Astrocyte of the hippocampus (primary cell): ENCODE data around the gene TJP2.
"Not testable (repeated sequence)": the region's sequence is repeated elsewhere in the genome, so short reads cannot be mapped to it uniquely, and the experiment has no call there.

Experiments
- DNase-seq: peaks from one replicate; pipeline ENCODE4 v3.0.0; 2011; ENCODE audit warnings: low read depth, low spot score

The TJP2 gene

DNA sequence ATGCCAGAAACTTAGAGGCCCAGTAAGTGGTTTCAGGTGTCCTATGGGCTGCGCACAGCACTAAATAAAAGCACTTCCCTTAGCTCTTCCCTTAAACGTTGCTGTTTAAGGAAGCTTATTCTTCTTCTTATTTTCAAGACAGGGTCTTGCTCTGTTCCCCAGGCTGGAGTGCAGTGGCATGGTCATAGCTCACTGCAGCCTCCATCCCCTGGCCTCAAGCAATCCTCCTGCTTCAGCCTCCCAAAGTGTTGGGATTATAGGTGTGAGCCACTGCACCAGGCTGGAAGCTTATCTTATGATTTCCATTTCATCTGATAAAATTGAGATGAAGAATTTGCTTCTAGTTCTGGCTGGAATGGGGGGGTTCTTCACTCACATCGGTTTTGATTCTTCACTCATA lies 15.6 kb upstream of the TJP2 start:
- no peak for DNase-seq

DNA sequence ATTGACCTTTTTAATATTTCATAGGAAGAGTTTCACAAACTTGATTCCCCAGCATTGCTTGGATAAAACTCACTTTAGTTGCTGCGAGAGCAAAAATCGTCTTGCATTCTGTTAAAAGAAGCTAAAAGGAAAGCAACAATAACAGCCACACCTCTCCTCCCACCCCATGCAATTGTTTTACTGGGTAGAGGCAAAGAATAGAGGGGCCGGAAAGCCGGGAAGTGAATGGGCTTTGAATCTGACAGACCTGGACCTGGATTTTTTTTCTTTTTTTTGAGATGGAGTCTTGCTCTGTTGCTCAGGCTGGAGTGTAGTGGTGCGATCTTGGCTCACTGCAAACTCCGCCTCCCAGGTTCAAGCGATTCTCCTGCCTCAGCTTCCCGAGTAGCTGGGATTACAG lies 9.5 kb upstream of the TJP2 start:
- not testable (repeated sequence) for DNase-seq

DNA sequence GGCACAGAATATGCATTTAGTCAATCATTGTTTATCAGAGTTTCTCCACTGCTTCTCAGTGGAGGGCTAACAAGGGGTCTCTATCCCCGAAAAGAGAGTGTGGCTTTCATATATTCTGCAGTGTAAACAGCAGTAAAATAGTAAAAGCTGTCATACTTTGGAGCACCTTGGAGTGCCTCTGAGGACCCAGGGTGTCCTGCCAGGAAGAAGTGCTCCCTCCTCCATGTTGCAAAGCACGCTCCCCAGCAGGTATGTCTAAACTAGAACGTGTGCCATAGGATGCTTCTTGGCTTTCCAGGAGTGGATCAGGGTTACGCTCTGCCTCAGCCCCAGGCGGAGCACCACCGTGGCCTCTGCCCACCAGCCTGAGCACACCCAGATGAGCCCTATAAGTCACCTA lies 8.5 kb upstream of the TJP2 start:
- no peak for DNase-seq

DNA sequence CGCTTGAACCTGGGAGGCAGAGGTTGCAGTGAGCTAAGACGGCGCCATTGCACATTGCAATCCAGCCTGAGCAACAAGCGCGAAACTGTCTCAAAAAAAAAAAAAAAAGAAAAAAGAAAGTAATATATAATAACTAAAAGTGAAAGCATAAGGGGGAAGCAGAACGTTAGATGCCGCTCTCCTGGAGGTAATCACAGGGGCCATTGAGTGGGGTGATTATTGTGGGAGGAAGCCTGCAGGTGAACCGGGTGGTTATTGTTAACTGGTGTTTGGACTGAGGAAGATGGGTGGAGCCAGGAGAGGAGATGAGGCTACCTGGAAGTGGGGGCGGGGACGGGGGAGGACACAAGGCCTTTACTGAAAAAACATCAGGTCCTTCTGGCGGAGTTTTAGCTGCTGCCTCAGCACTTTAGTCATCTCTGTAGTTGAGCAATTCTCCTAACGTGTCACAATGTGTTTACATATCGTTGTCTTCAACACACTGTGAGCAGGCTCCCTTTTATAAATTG lies 5.3 kb upstream of the TJP2 start:
- DNase-seq, result no peak

DNA sequence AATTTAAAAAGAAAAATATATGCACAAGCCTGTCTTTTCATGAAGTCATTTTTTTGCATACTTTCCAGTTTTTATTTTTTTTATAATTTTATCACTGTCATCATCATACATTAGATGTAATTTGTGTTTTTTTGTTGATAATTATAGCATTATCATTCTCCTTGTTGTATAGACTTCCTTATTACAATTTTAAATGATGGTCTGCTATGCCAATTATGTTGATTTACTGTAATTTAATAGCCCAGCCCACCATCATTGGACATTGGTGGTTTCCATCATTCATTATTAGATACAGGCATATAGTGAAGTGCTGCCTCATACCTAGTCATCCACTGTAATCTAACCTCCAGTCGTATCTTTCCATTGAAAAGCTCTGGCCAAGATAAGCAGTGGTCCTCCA lies 3.8 kb upstream of the TJP2 start:
- DNase-seq, result no peak

DNA sequence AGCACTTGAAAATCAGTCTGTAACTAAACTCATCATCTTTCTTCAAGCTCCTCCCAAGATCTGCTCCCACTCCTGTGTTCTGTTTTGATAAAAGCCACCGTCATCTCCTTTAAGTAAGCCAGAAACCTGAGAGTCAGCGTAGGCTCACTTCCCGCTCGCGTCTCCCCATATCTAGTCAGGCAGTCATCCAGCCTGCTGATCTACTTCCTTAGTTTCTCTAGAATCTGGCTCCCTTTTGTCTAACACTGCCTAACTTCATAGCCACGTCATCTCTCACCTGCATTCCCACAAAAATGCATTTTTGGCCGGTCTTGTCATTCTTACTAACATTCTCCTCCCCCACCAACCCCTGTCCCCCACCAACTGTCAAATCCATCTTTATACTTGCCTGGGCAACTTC lies 3.0 kb upstream of the TJP2 start:
- no peak for DNase-seq

DNA sequence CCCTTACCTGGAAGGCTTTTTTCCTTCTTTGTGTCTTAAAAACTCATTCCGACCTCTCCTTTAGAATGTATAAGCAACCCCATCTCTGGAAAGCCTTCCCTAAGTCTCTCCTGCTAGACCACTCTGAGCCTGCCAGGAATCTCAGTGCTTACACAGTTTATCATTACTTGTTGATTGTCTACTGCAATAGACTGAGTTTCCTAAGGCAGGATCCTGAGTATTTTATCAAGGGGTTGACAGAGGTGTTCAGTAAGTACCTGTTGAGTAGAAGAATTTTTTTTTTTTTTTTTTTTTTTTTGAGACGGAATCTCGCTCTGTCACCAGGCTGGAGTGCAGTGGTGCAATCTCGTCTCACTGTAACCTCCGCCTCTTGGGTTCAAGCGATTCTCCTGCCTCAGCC lies 2.6 kb upstream of the TJP2 start:
- DNase-seq, result no peak

DNA sequence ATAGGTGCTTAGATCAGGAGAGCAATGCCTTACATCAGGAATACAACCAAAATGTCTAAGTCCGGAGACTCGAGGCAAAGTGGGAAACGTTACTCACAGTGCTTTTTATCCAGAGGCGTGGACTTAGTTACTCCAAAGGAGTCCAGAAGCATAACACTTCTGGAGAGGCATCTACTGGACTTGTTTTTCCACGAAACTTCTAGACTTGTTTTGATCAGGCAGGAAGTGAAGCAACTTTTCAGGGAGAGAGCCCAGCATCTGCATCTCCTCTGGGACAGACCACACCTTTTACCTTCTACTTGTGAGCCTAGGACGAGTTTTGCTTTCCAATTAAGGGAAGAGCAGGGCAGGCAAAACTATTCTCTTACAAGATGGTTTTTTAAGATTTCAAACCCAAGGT lies 1.2 kb upstream of the TJP2 start:
- DNase-seq, result no peak

DNA sequence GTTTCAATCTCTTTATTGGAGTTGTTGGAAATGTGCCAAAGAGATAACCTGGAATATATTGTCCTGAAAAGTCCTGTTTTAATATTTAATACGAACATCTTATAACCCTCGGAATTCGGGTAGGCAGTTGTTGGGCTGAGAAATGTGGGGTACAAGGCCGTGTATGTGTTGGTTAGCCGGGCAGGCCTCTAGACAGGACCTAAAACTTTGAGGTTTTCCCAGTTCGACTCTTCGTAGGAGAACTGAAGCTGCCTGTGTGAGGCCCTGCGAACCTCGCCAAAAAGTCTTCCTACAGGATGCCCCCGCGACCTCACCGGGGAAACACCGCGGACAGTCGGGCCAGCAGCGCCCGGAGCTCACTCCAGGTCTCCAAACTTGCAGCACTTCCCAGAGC lies 583 bp upstream of the TJP2 start:
- no peak for DNase-seq

DNA sequence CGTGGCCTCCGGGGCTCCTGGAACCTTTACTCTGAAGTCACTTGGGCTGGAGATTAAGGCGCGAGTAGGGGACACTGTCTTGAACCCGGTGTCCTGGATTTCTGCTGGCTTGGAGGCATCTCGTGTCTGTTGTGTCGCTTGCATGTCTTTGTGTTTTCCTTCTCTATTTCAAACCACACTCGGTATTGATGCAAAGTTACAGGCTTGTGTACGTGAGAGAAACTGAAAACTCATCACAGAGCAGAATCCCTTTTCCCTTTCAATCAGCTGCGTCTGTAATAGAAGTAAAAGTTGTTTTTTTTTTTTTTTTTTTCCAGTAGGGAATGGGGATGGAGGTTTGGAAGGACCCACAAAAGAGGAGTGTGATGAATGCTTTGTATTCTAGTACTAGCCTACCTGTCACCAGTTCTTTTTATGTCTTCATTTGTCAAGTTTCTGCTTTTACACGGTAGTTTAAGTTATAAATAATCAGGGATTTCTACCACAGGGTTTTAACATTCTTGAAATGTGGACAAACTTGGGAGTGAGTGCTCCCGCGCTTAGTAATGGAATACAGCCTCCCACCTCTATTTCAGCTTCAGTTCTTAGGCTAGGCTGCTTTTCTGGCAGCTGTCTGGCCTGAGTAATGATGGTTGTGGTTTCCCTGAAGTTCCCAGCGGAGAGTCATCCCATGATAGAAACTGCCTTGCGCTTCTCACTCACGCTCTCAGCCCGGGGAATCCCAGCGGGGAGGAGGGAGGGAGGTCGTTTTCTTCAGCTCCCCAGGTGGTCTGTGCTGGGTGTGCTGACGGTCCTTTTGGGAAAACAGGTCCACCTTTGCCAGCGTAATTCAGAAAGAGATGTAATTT lies 763 bp downstream of the TJP2 start:
- peak; percentile 95 for DNase-seq

DNA sequence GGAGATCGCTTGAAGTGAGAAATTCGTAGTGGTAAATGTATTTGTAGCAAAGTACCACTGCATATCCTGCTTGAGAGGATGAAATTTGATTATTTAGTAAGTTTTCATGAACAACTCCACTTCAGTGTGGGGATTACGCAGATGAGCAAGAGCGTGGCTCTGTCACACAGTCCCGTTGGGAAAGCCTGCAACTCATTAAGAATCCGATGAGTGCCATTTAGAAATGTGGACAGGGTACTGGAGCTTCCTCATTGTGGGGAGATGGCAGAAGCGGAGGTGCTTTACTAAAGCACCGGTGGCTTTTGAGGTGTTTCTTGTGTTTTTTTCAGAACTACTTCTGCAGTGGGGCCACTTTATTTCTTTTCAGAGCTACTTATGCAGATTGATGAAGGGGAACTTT lies 1.4 kb downstream of the TJP2 start:
- DNase-seq, result no peak

DNA sequence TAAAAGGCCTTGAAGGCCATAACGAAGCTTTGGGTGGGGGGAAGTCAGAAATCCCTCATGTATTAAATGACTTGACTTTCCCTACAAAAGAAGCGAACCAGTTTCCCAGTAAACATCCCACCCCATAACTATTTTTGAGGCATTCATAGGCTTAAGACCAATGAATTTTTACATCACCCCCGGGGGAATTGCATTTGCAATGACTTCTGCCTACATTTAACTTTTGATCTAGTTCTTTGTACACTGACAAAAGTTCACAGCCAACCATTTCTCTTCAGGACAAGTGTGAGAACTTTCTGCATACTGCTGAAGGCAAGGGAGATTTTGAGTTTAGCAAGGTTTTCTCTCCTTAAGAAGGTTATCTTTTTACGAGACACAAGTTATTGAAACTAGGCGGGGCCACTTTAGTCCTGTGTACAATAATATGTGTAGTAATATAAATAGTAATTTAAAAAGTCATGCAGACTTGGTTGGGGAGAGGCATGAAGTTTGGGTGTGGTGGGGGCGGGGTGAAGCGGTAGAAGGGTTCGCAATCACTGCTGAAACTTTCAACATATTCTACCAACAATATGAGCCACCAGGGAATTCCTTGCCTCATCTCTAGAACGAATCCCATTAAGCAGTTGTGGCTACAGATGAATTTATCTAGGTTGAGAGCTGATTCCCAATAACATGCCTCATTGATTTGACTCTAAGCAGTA lies 2.5 kb downstream of the TJP2 start:
- no peak for DNase-seq

DNA sequence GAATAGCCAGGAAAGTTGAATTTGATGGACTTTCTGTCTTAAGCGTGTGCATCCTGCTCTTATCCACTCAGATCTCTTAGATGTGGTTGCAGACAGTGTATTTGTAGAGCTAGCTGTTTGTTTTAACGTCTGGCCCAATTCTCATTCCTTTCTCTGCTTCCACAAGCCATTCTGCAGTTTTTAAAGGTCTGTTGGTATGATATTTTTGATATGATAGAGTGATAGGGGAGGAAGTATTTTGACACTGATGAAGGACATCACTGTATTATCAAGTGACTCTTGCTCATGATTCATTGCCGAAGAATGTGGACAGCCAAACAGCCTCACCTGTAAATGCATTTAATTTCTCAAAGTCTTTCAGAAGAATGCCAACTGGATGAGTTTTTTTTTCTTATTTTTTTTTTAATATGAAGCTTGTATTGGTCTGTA lies 4.5 kb downstream of the TJP2 start:
- peak; percentile 45 for DNase-seq

DNA sequence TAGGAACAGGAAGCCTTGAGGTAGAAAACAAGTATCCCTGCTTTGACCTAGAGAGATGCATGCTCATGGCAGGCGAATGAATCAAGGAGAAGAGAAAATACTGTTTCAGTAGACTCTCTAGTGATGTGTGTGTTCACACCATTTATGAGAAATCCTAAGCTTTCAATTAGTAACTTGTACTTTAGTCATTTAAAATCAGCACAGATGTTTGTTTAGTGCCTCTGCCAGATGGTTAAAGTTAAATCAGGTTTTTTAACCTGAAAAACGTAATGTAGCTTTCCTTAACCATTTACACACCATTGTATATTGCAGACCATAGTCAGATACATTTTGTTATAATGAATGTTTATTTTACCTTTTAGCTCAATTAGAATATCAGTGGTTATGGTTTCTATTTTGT lies 5.0 kb downstream of the TJP2 start:
- DNase-seq, result no peak

DNA sequence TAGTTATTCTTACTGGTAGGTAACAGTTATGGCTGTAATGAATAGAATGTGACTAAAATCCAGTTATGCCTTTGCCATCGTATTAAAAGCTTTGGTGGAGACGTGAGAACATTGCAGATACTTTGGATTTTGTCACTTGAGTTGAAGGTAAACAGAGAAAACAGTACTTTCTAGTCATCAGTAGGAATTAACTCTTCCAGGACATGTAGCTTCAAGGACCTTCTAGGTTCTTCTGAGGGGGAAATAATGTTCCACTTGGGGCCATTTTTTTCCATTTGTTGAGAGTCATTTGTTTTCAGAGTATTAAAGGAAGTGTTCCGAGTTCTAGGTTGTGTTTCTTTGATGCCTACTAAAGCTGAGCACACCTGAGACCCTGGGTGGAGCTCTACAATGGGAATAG lies 6.1 kb downstream of the TJP2 start:
- no peak for DNase-seq

DNA sequence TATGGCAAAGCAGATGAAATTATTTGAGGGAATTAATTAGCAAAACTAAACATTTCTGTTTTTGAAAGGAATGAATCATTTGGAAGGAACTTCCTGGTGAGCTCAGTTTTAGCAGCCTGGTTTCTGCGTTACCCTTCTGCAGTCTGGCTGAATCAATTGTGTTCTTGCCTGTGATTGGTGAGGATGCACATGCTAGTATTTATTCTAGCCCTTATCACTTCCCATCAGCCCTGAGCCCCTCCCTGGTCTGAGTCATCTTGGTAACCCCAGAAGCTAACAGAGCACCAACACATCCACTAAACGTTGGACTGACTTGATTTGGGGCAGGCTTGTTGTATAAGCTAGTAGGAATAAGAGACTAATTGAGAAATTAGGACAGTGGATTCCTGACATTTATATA lies 6.6 kb downstream of the TJP2 start:
- DNase-seq, result peak; percentile 88

DNA sequence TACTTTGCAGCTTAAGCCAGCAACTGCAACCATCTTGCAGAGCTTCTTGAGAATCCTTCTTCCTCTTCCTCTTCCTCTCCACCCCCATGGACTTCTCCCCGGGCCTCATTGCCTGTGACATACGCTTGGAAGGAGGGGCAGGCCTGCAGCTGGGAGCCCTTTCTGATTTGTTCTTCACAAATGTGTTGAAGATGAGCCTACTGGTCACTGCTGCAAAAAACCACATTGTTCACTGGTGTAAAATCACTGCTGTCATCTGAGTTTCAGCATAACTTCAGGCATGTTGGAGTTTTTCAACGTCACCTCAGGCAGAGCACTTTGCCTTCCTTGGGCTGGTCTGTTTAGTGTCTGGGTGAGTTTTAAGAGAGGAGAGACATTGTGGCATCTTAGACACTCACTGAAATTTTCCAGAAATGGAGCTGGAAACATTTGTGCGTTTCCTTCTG lies 7.9 kb downstream of the TJP2 start:
- no peak for DNase-seq

DNA sequence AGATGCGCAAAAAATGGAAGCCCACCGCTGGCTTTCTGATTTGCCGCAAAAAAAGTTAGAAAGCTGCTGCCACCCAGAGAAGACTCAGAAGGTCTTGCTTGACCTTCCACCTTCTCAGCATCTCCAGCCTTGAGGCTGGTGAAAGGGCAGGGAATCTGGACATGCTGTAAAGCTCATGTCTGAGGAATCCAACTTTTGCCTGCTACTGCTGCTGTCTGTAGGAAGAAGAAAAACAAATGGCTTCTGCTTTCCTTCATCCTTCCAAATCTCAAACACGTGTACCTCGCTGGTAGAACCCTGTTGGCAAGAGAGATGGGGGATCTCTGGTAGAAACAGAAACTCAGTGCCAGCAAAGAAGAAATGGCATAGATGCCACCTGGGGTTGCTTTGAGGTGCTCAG lies 10.2 kb downstream of the TJP2 start:
- DNase-seq, result no peak

DNA sequence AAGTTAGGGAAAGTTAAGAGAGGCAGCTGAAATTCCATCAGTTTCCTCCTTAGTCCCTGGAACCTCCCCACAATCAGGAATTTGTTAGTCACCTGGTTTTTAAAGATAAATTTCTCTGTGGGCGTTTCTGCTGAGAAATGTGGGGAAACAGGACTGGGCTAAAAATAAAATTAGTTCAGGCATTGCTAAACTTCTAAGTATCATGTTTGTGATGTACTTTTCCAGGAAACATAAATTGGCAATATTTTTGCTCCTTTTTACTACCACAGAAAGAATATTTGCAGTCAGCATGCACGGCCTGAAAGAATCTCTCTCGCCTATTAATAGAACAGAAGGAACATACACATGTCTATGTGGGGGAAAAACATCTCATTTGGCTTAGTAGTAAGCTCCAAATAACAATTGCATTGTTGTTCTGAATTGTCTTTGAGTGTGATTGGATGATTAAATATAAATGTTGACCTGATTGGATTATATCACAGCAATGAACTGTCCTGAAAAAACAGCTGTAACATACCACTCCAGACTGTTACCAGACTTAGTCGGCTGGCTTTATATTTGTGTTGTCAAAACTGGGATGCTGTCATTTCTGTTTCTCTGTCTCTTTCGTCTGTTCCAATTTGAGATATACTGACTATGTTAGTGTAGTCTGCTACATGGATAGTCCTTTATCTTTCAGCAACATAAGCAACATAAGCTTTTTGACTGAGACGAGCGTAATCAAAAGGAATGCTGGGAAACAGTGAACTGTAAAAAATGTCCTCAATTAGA lies 12.9 kb downstream of the TJP2 start:
- peak; percentile 33 for DNase-seq

DNA sequence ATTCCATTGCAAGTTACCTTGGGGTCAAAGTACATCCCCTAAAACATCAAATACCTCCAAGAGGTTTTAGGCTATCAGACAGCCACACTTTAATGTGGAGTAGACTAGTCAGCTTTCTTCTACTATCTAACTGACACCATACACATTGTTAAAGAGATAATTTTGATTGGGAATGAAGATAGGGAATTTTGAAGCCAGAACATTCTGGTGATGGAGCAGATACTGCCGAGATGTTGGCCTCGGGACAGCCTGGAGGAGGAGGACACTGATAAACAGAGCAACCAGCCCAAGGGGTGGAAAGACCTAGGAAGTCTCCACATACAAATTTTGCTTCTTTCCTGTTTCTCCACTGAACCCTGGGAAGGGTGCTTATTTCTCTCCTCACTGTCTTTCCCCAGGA lies 14.9 kb downstream of the TJP2 start:
- DNase-seq, result no peak

DNA sequence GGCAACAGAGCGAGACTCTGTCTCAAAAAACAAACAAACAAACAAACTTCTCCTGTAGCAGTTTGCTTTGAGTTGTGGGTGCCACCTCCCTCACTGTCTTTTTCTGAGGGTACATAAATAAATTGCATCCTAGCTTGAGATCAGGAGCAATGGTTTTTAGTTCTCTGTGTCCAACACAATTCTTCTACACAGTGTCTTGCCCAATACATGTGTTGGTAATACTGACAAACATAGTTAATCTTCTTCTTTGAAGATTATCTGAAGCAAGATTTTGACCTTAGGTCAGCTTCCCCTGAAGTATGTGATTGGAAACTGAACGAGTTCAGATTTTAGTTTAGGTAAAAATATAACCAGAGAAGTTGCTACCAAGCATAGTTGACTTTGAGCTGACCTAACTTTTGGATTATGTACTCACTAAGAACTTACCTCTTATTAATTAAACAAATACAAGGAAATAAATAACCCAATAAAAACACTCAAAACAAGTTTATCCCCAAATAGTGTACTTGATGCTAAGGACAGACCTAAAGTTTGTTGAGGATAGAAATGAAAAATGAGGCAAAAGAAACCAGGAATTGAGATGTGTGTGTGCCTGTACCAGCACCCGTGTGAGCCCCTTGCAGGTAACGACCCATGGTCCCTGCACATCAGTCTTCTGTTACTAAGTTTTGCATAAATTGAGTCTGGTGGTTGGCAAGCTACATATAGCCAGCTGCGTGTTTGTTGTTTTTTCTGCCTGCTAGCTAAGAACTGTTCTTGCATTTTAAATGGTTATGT lies 16.2 kb downstream of the TJP2 start:
- DNase-seq, result no peak

DNA sequence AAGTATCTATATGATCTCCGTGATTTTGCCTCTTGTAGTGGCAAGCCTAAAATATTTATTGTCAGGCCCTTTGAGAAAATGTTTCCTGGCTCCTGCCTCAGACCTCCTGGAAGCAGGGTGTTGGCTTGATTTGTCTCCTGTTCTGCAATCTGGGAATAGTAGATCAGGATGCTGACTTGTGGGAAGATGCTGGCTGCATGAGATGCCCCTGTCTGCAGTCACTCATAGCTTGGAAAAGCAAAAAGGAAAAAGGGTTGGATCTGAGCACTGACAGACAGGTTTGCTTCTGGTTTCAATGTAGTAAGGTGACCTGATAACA lies 16.7 kb downstream of the TJP2 start:
- DNase-seq, result no peak
